GM23338 (cell line): ENCODE measurements around the gene C12orf56. TPM values are rescaled to one million over a fixed set of nuclear protein-coding genes. Genes with fewer than 3 reads are reported as not detected.

Source experiments
- ATAC-seq: fragments of 200-7000 bp; cut with Tn5 transposase; 3 replicates; pipeline ENCODE4 v1.9.1; 2020
- DNase-seq: peaks from one replicate; pipeline ENCODE4 v3.0.0-alpha.2; 2015; ENCODE audit warnings: low spot score
- H2AFZ ChIP-seq: fragments of 200-600 bp; sonication (generic); 2 replicates; pipeline ENCODE4 v1.8.0; 2016; ENCODE audit warnings: antibody characterized with exemption, mild to moderate bottlenecking, moderate library complexity
- H3F3A ChIP-seq: fragments of 200-600 bp; sonication (generic); replicated peaks from 2 replicates; pipeline ENCODE4 v1.8.0; 2017; ENCODE audit warnings: antibody characterized with exemption, mixed run types, low read depth
- H3K27ac ChIP-seq: fragments of 200-600 bp; sonication (generic); 2 replicates; pipeline ENCODE4 v1.6.1; 2016; ENCODE audit warnings: low read depth
- H3K27me3 ChIP-seq: fragments of 200-600 bp; sonication (generic); 2 replicates; pipeline ENCODE4 v1.8.0; 2016; ENCODE audit warnings: mild to moderate bottlenecking, mixed run types, moderate library complexity; ENCODE audit not compliant: insufficient read depth
- H3K36me3 ChIP-seq: fragments of 200-600 bp; sonication (generic); 2 replicates; pipeline ENCODE4 v1.8.0; 2016; ENCODE audit warnings: mild to moderate bottlenecking; ENCODE audit not compliant: insufficient read depth
- H3K4me1 ChIP-seq: fragments of 200-600 bp; sonication (generic); 2 replicates; pipeline ENCODE4 v1.8.0; 2016; ENCODE audit warnings: mild to moderate bottlenecking, moderate library complexity; ENCODE audit not compliant: insufficient read depth
- H3K4me2 ChIP-seq: fragments of 200-600 bp; sonication (generic); 2 replicates; pipeline ENCODE4 v1.7.1; 2017; ENCODE audit warnings: mixed run types
- H3K4me3 ChIP-seq: fragments of 200-600 bp; sonication (generic); 2 replicates; pipeline ENCODE4 v1.6.1; 2016; ENCODE audit warnings: mixed run types
- H3K79me2 ChIP-seq: fragments of 200-600 bp; sonication (generic); replicated peaks from 2 replicates; pipeline ENCODE4 v1.8.0; 2017; ENCODE audit warnings: mild to moderate bottlenecking; ENCODE audit not compliant: insufficient read depth
- H3K9me2 ChIP-seq: fragments of 200-600 bp; sonication (generic); 2 replicates; pipeline ENCODE4 v1.8.0; 2017; ENCODE audit not compliant: insufficient read depth
- H4K20me1 ChIP-seq: fragments of 200-600 bp; sonication (generic); replicated peaks from 2 replicates; pipeline ENCODE4 v1.8.0; 2017; ENCODE audit warnings: mild to moderate bottlenecking; ENCODE audit not compliant: insufficient read depth
- H3K27ac Mint-ChIP-seq: 2 replicates; pipeline ENCODE4 v1.8.0; 2020; ENCODE audit warnings: inconsistent platforms, mild to moderate bottlenecking, moderate library complexity, mixed read lengths
- H3K27me3 Mint-ChIP-seq: 3 replicates; pipeline ENCODE4 v1.8.0; 2022; ENCODE audit warnings: low read depth, mild to moderate bottlenecking, moderate library complexity, mixed read lengths, inconsistent platforms; ENCODE audit not compliant: insufficient read depth, poor library complexity
- H3K36me3 Mint-ChIP-seq: 3 replicates; pipeline ENCODE4 v1.8.0; 2021; ENCODE audit warnings: low read depth, mild to moderate bottlenecking, inconsistent platforms, moderate library complexity, mixed read lengths
- H3K4me1 Mint-ChIP-seq: 3 replicates; pipeline ENCODE4 v1.8.0; 2020; ENCODE audit warnings: mild to moderate bottlenecking, inconsistent platforms, mixed read lengths
- H3K4me3 Mint-ChIP-seq: 3 replicates; pipeline ENCODE4 v1.8.0; 2021; ENCODE audit warnings: moderate library complexity, mild to moderate bottlenecking, inconsistent platforms, mixed read lengths
- H3K9me3 Mint-ChIP-seq: 3 replicates; pipeline ENCODE4 v1.8.0; 2020; ENCODE audit warnings: moderate library complexity, mild to moderate bottlenecking, inconsistent platforms, mixed read lengths
- CREB1 ChIP-seq: fragments of 250-450 bp; sonication (Bioruptor Pico); IDR thresholded peaks from 2 replicates; pipeline ENCODE4 v1.5.0; 2020; ENCODE audit warnings: low read depth, mild to moderate bottlenecking, moderate library complexity
- CTCF ChIP-seq, 2 experiments: fragments of 200-600 bp in 1 of 2; sonication (generic) in 1 of 2; conservative IDR thresholded peaks; 2 replicates each; pipeline versions ENCODE4 v1.5.1 to v1.6.1; 2016 to 2017; ENCODE audit warnings: antibody characterized with exemption in 2 of 2, low read depth in 2 of 2, mild to moderate bottlenecking in 2 of 2, moderate library complexity in 1 of 2
- ETS1 ChIP-seq: IDR thresholded peaks from 2 replicates; pipeline ENCODE4 v1.6.1; 2016; ENCODE audit warnings: antibody characterized with exemption
- EZH2 ChIP-seq: fragments of 200-600 bp; sonication (generic); IDR thresholded peaks from one replicate; pipeline ENCODE4 v1.8.0; 2017; ENCODE audit warnings: antibody characterized with exemption, mild to moderate bottlenecking, low read depth; ENCODE audit not compliant: unreplicated experiment
- EZH2phosphoT487 ChIP-seq: fragments of 200-600 bp; sonication (generic); IDR thresholded peaks from one replicate; pipeline ENCODE4 v1.8.1; 2018; ENCODE audit warnings: antibody characterized with exemption; ENCODE audit not compliant: unreplicated experiment
- JUNB ChIP-seq: IDR thresholded peaks from one replicate; pipeline ENCODE4 v1.6.1; 2016; ENCODE audit warnings: antibody characterized with exemption; ENCODE audit not compliant: unreplicated experiment
- NANOG ChIP-seq: IDR thresholded peaks from 2 replicates; pipeline ENCODE4 v1.6.1; 2016; ENCODE audit warnings: antibody characterized with exemption, borderline replicate concordance
- POLR2AphosphoS5 ChIP-seq: IDR thresholded peaks from 2 replicates; pipeline ENCODE4 v1.6.1; 2016; ENCODE audit warnings: antibody characterized with exemption, low read depth
- STAT1 ChIP-seq: IDR thresholded peaks from one replicate; pipeline ENCODE4 v1.6.1; 2016; ENCODE audit warnings: antibody characterized with exemption; ENCODE audit not compliant: unreplicated experiment
- ZNF331 ChIP-seq: fragments of 250-450 bp; sonication (Bioruptor Pico); IDR thresholded peaks from 2 replicates; pipeline ENCODE4 v1.5.0; 2020; ENCODE audit warnings: low read depth, mild to moderate bottlenecking, moderate library complexity
- polyA plus RNA-seq: library from polyadenylated mRNA; unstranded; fragments of >200 nt; fragmentation: Nextera tagmentation; extraction: Ambion mirVana; gene quantifications from 2 replicates; pipeline ENCODE4 v1.2.1, GENCODE V29; 2016
- total RNA-seq: library from RNA; depleted of rRNA; stranded (reverse); fragments of >200 nt; shearing (Covaris generic); gene quantifications from 2 replicates; pipeline ENCODE4 v1.2.3, GENCODE V29; 2014

Gene C12orf56
- total and polyA plus RNA-seq, 2 experiments from 2014 or later = 6.4 to 9.3 TPM

- TF ChIP-seq ETS1 (no peak), CTCF (conservative IDR thresholded peaks at IDR 0.05; ENCODE audit: low read depth in 2 of 2) (no peak), NANOG (no peak), POLR2AphosphoS5 (no peak)
Observed at GRCh38 chr12:64299628-64300027, 90.9 kb downstream of the C12orf56 start (continued).

- H3K79me2 ChIP-seq = no peaks in the 10 kb centered on the region
- Mint-ChIP-seq H3K4me1 (no peaks in the 10 kb centered on the region; the same call in 1 of the 3 replicates), H3K27ac (no peak overlapping the region), H3K27me3 (no peaks in the 10 kb centered on the region), H3K9me3 (peaks cover 4% of the 10 kb centered on the region; the same call in 1 of the 3 replicates), H3K36me3 (peaks cover 8% of the 10 kb centered on the region; the same call in 2 of the 3 replicates), H3K4me3 (no peak overlapping the region)
- no peaks in the 10 kb centered on the region for H4K20me1 ChIP-seq
- 0 out of 2 replicates have a peak, but pooled peaks cover 3% of the 10 kb centered on the region for H3F3A ChIP-seq
- no peaks in the 10 kb centered on the region for H3K9me2 ChIP-seq
- no peak overlapping the region for H3K27ac ChIP-seq
- H3K4me2 ChIP-seq = no peak overlapping the region
- no peaks in the 10 kb centered on the region for H3K27me3 ChIP-seq
- H3K4me1 ChIP-seq = peaks cover 4% of the 10 kb centered on the region; the same call in 1 of the 2 replicates
- no peaks in the 10 kb centered on the region for H3K36me3 ChIP-seq
- no peak overlapping the region for H3K4me3 ChIP-seq
- TF ChIP-seq STAT1 (no peak), ZNF331 (CRISPR knock-in tag) (no peak), POLR2AphosphoS5 (no peak), EZH2 (no peak), JUNB (no peak)
- no peak overlapping the region for H2AFZ ChIP-seq
- no peak for DNase-seq
- no peak for ATAC-seq
Observed at GRCh38 chr12:64296301-64296700, 94.3 kb downstream of the C12orf56 start.

- H3K36me3 Mint-ChIP-seq = peaks cover 8% of the 10 kb centered on the region; the same call in 2 of the 3 replicates
- Histone ChIP-seq H4K20me1 (no peaks in the 10 kb centered on the region), H2AFZ (no peak overlapping the region), H3K4me1 (peaks cover 4% of the 10 kb centered on the region; the same call in 1 of the 2 replicates), H3K79me2 (no peaks in the 10 kb centered on the region), H3K36me3 (no peaks in the 10 kb centered on the region), H3K27me3 (no peaks in the 10 kb centered on the region), H3K27ac (no peak overlapping the region), H3K4me2 (no peak overlapping the region), H3K4me3 (no peak overlapping the region; the same call in 1 of the 2 replicates), H3K9me2 (no peaks in the 10 kb centered on the region), H3F3A (0 out of 2 replicates have a peak, but pooled peaks cover 3% of the 10 kb centered on the region)
- ATAC-seq (no peak), DNase-seq (no peak)
- no peak overlapping the region for H3K27ac Mint-ChIP-seq
- H3K4me3 Mint-ChIP-seq = no peak overlapping the region
- H3K4me1 Mint-ChIP-seq = no peaks in the 10 kb centered on the region; the same call in 1 of the 3 replicates
- H3K9me3 Mint-ChIP-seq = 0 out of 3 replicates have a peak, but pooled peaks cover 4% of the 10 kb centered on the region
- H3K27me3 Mint-ChIP-seq = no peaks in the 10 kb centered on the region
- TF ChIP-seq NANOG (no peak), JUNB (no peak), CREB1 (no peak), EZH2phosphoT487 (no peak)
Observed at GRCh38 chr12:64293654-64294364, 96.7 kb downstream of the C12orf56 start.
